ENCODE data around the gene SCUBE1. TPM values are rescaled to one million over a fixed set of nuclear protein-coding genes. Genes with fewer than 3 reads are reported as not detected.

Gene SCUBE1
- total and polyA plus RNA-seq, 3 experiments from 2014 or later, result 0.07 to 0.33 TPM; not detected in 1

DNA sequence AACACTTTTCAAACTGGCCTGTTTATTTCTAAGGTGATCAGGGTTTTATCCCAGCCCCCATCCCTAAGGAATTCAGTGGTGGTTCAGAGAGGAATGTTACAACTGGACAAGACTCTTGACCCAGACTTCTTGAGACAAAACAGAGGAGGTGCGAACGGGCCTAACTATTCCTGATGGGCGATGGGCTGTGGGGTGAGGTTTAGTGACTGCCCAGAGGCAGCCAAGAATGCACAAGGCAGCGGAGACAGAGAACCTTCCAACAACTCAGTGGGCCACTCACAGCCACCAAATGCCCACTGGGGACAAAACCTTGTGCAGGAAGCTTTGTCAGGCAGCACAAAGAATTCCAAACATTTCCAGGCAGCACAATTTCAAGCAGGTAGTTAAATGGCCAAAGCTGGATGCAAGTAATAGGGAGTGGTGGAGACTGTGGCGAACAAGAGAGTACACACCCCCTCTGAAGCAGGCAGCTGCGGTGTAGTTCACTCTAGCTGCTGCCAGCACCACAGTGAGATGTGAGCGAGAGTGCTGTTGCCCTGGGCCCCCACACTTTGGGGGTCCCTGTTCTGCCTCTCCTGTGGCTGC is 29.2 kb downstream of the SCUBE1 start:
- no peak for DNase-seq
- no peaks in the 10 kb centered on the region for H3K36me3 Mint-ChIP-seq
- no peaks in the 10 kb centered on the region for H3K9me3 ChIP-seq (ENCODE audit: low read length)
- no peak overlapping the region for H3K4me3 Mint-ChIP-seq
- H3K27ac ChIP-seq (ENCODE audit: low read depth, low read length), result no peak overlapping the region
- peaks cover 4 to 6% of the 10 kb centered on the region in 2 donors for H3K27me3 Mint-ChIP-seq
- H3K4me1 ChIP-seq (ENCODE audit: insufficient read depth, low read length), result no peaks in the 10 kb centered on the region
- H3K27me3 ChIP-seq (ENCODE audit: insufficient read depth, low read length, poor library complexity, severe bottlenecking), result no peaks in the 10 kb centered on the region
- H3K4me1 Mint-ChIP-seq, result no peaks in the 10 kb centered on the region
- no peaks in the 10 kb centered on the region for H3K36me3 ChIP-seq (ENCODE audit: insufficient read depth, low read length)
- no peaks in the 10 kb centered on the region for H3K9me3 Mint-ChIP-seq
- ChIA-PET CTCF (no interaction called here), POLR2A (no interaction called here)
- no peak overlapping the region for H3K27ac Mint-ChIP-seq
- H3K4me3 ChIP-seq (ENCODE audit: low read length), result no peak overlapping the region

DNA sequence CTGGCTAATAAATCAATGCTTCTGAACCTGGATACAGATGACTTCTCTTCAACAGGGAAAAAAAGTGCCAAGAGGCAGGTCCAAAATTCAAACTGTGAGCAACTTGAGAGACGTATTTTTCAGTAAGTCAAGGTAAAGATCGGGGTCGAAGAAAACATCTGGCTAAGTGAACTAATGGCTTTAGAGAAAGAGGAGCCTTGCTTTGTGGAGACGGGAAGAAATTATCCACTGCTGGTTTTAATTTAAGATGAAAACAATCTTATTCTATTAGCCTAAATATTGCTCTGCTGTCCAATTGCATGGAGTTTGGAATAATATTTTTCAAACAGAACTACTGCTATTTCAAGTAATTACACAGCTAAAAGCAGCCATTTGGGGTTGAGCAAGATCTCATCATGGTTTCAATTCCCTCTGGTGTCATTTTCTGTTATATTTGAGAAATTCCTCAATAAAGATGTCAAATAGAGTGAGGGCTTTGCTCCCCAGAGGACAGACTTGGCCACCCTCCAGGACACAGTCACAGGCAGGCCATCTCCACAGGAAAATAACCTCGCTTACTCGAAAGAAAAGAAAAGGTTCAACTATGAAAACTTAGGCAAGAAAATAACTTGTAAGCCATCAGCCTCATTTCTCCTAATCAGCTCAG is 29.8 kb downstream of the SCUBE1 start:
- peaks cover 4 to 6% of the 10 kb centered on the region in 2 donors for H3K27me3 Mint-ChIP-seq
- no peaks in the 10 kb centered on the region for H3K36me3 Mint-ChIP-seq
- no peaks in the 10 kb centered on the region for H3K9me3 ChIP-seq (ENCODE audit: low read length)
- H3K4me1 Mint-ChIP-seq, result no peaks in the 10 kb centered on the region
- no peaks in the 10 kb centered on the region for H3K4me1 ChIP-seq (ENCODE audit: insufficient read depth, low read length)
- no peak overlapping the region for H3K27ac ChIP-seq (ENCODE audit: low read depth, low read length)
- CTCF ChIA-PET, result no interaction called here
- H3K27me3 ChIP-seq (ENCODE audit: insufficient read depth, low read length, poor library complexity, severe bottlenecking), result no peaks in the 10 kb centered on the region
- no peak overlapping the region for H3K27ac Mint-ChIP-seq
- H3K36me3 ChIP-seq (ENCODE audit: insufficient read depth, low read length), result no peaks in the 10 kb centered on the region
- POLR2A ChIA-PET, result no interaction called here
- DNase-seq, result no peak
- no peak overlapping the region for H3K4me3 ChIP-seq (ENCODE audit: low read length)
- H3K4me3 Mint-ChIP-seq, result no peak overlapping the region
- no peaks in the 10 kb centered on the region for H3K9me3 Mint-ChIP-seq

DNA sequence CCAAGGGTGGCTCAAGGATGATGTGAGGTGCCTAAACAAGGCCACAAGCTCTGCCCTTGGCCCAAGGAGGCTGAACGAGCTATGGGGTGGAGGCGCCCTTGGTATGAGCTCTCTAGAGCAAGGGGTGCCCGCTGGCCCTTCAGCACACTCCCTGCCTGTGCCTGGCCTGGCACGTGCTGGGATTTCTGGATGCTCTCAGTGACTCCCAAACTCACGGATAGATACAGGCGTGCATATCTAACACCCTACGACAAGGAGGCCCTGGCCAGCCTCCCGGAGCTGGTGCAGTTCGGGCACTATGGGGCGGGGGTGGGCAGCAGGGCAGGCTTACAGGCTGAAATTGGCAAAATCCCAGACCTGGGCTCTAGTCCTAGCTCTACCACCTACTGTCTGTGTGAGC is 30.6 kb downstream of the SCUBE1 start:
- Histone ChIP-seq H3K27ac (ENCODE audit: low read depth, low read length) (no peak overlapping the region), H3K36me3 (ENCODE audit: insufficient read depth, low read length) (no peaks in the 10 kb centered on the region), H3K4me3 (ENCODE audit: low read length) (no peak overlapping the region), H3K9me3 (ENCODE audit: low read length) (no peaks in the 10 kb centered on the region), H3K27me3 (ENCODE audit: insufficient read depth, low read length, poor library complexity, severe bottlenecking) (no peaks in the 10 kb centered on the region), H3K4me1 (ENCODE audit: insufficient read depth, low read length) (no peaks in the 10 kb centered on the region)
- Mint-ChIP-seq H3K27ac (no peak overlapping the region), H3K4me1 (no peaks in the 10 kb centered on the region), H3K9me3 (no peaks in the 10 kb centered on the region), H3K27me3 (peaks cover 4 to 6% of the 10 kb centered on the region in 2 donors), H3K4me3 (no peak overlapping the region), H3K36me3 (no peaks in the 10 kb centered on the region)
- DNase-seq, result no peak
- POLR2A ChIA-PET, result no interaction called here
- CTCF ChIA-PET, result interaction anchor here (1.1 kb wide), 1 partner anchor 9 kb away, joined by 3 read pairs; no protein-coding TSS in a partner anchor

DNA sequence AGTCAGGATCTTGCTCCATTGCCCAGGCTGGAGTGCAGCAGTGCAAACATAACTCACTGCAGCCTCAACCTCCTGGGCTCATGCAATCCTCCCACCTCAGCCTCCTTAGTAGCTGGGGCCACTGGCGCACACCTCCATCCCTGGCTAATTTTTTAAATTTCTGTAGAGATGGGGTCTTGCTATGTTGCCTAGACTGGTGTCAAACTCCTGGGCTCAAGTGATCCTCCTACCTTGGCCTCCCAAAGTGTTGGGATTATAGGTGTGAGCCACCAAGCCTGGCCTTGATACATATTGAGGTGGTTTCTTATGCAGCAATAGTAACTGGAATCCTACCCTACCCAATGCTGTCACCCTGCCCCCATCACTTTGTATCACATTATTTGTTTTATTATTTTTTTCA is 32.4 kb downstream of the SCUBE1 start:
- H3K4me3 Mint-ChIP-seq, result no peak overlapping the region
- H3K27ac Mint-ChIP-seq, result no peak overlapping the region
- Histone ChIP-seq H3K36me3 (ENCODE audit: insufficient read depth, low read length) (no peaks in the 10 kb centered on the region), H3K4me3 (ENCODE audit: low read length) (no peak overlapping the region), H3K9me3 (ENCODE audit: low read length) (no peaks in the 10 kb centered on the region), H3K4me1 (ENCODE audit: insufficient read depth, low read length) (no peaks in the 10 kb centered on the region), H3K27me3 (ENCODE audit: insufficient read depth, low read length, poor library complexity, severe bottlenecking) (no peaks in the 10 kb centered on the region), H3K27ac (ENCODE audit: low read depth, low read length) (no peak overlapping the region)
- peaks cover 4 to 6% of the 10 kb centered on the region in 2 donors for H3K27me3 Mint-ChIP-seq
- CTCF ChIA-PET, result no interaction called here
- no peaks in the 10 kb centered on the region for H3K36me3 Mint-ChIP-seq
- no peaks in the 10 kb centered on the region for H3K9me3 Mint-ChIP-seq
- POLR2A ChIA-PET, result no interaction called here
- no peaks in the 10 kb centered on the region for H3K4me1 Mint-ChIP-seq
- no peak for DNase-seq

DNA sequence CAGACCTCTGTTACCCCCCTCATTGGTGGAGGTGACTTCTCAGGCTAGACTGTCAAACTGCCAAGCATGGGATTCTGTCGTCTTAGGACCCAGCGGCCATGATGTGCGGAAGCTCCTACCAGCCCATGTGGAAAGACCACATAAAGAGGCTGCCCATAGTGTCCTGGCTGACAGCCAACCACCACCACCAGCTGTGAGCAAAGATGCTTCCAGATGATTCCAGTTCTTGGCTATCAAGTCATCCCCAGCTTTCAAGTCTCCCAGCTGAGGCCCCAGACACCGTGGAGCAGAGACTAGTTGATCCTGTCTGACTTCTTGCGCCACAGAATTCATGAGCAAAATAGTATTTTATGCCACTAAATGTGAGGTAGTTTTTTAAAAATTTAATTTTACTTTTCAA is 32.9 kb downstream of the SCUBE1 start:
- no peaks in the 10 kb centered on the region for H3K36me3 Mint-ChIP-seq
- no peak for DNase-seq
- H3K4me3 ChIP-seq (ENCODE audit: low read length), result no peak overlapping the region
- no peaks in the 10 kb centered on the region for H3K27me3 ChIP-seq (ENCODE audit: insufficient read depth, low read length, poor library complexity, severe bottlenecking)
- ChIA-PET POLR2A (no interaction called here), CTCF (no interaction called here)
- no peaks in the 10 kb centered on the region for H3K36me3 ChIP-seq (ENCODE audit: insufficient read depth, low read length)
- H3K27ac Mint-ChIP-seq, result no peak overlapping the region
- H3K27ac ChIP-seq (ENCODE audit: low read depth, low read length), result no peak overlapping the region
- no peaks in the 10 kb centered on the region for H3K4me1 ChIP-seq (ENCODE audit: insufficient read depth, low read length)
- H3K9me3 ChIP-seq (ENCODE audit: low read length), result no peaks in the 10 kb centered on the region
- H3K27me3 Mint-ChIP-seq, result peaks cover 4 to 6% of the 10 kb centered on the region in 2 donors
- no peak overlapping the region for H3K4me3 Mint-ChIP-seq
- H3K9me3 Mint-ChIP-seq, result no peaks in the 10 kb centered on the region
- no peaks in the 10 kb centered on the region for H3K4me1 Mint-ChIP-seq

DNA sequence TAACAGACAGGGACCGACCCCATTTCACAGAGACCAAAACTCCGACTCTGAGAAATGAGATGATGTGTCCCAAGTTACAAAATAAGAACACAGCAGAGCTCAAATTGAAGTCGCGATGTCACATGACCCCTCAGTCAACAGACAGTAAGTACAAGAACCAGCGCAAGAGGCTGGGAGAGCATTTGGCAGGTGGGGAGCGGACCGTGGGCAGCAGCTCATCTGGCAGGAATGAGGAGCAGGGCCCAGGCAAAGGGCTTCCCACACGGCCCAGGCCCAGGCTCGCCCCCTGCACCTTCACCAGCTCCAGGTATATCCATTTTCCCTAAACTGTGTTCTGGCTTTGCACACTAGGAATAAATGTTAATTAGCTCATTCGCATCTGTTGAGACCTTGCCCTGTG is 34.3 kb downstream of the SCUBE1 start:
- no peaks in the 10 kb centered on the region for H3K4me1 Mint-ChIP-seq
- CTCF ChIA-PET, result interaction anchor here (1.1 kb wide), 1 partner anchor 34 kb away, joined by 3 read pairs; no protein-coding TSS in a partner anchor
- no peak overlapping the region for H3K27ac ChIP-seq (ENCODE audit: low read depth, low read length)
- H3K27ac Mint-ChIP-seq, result peak overlapping the region in 1 of 8 donors; percentile 42
- DNase-seq, result no peak
- POLR2A ChIA-PET, result no interaction called here
- H3K4me3 Mint-ChIP-seq, result no peak overlapping the region
- H3K4me3 ChIP-seq (ENCODE audit: low read length), result no peak overlapping the region
- no peaks in the 10 kb centered on the region for H3K27me3 ChIP-seq (ENCODE audit: insufficient read depth, low read length, poor library complexity, severe bottlenecking)
- H3K36me3 Mint-ChIP-seq, result no peaks in the 10 kb centered on the region
- H3K36me3 ChIP-seq (ENCODE audit: insufficient read depth, low read length), result no peaks in the 10 kb centered on the region
- no peaks in the 10 kb centered on the region for H3K9me3 Mint-ChIP-seq
- H3K9me3 ChIP-seq (ENCODE audit: low read length), result no peaks in the 10 kb centered on the region
- H3K4me1 ChIP-seq (ENCODE audit: insufficient read depth, low read length), result no peaks in the 10 kb centered on the region
- peaks cover 4% of the 10 kb centered on the region in 2 donors for H3K27me3 Mint-ChIP-seq

DNA sequence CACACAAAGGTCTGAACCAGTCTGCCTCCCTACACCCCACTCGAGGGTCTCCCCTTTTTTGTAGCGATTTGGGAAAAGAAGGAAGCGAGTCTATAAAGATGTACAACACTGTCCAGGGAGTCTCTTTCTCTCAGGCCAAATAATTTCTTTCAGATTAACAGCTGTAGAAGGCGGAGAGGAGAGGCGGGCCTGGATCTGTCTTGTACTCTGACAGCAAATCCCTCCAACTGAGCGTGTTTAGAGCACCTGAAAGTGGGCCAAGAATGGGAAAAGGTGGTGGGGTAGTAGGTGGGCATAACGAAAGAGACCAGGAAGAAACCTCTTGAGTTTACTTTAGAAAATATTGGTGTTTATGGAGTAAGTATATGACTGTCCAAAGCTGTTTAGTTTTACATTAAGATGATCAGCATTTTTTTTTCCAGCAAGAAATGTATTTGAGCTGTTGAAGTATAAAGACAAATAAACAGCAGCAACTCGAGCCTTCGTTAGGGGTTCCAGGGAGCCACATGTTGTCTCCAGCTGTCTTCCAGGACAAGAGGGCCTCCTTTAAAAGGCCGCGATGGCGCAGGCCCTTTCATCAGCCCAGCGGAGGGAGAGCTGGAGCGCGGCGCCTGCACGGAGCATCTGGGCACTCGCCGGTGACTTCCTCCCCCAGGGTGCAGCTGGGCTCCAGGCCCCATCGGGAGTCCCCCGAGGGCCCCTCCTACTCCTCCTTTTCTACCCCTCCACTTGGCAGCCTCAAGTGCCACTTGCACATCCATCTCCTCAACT is 34.9 kb downstream of the SCUBE1 start:
- Mint-ChIP-seq H3K36me3 (no peaks in the 10 kb centered on the region), H3K4me1 (no peaks in the 10 kb centered on the region), H3K27ac (no peak overlapping the region), H3K27me3 (peaks cover 3 to 4% of the 10 kb centered on the region in 2 donors), H3K4me3 (no peak overlapping the region), H3K9me3 (no peaks in the 10 kb centered on the region)
- ChIA-PET CTCF (interaction anchor here (1.1 kb wide), 1 partner anchor 34 kb away, joined by 3 read pairs; no protein-coding TSS in a partner anchor), POLR2A (interaction anchor here (0.6 kb wide), 1 partner anchor 345 kb away, joined by 4 read pairs; no protein-coding TSS in a partner anchor)
- H3K4me3 ChIP-seq (ENCODE audit: low read length), result no peak overlapping the region
- no peak overlapping the region for H3K27ac ChIP-seq (ENCODE audit: low read depth, low read length)
- no peaks in the 10 kb centered on the region for H3K36me3 ChIP-seq (ENCODE audit: insufficient read depth, low read length)
- H3K27me3 ChIP-seq (ENCODE audit: insufficient read depth, low read length, poor library complexity, severe bottlenecking), result no peaks in the 10 kb centered on the region
- H3K4me1 ChIP-seq (ENCODE audit: insufficient read depth, low read length), result no peaks in the 10 kb centered on the region
- DNase-seq, result no peak
- no peaks in the 10 kb centered on the region for H3K9me3 ChIP-seq (ENCODE audit: low read length)

DNA sequence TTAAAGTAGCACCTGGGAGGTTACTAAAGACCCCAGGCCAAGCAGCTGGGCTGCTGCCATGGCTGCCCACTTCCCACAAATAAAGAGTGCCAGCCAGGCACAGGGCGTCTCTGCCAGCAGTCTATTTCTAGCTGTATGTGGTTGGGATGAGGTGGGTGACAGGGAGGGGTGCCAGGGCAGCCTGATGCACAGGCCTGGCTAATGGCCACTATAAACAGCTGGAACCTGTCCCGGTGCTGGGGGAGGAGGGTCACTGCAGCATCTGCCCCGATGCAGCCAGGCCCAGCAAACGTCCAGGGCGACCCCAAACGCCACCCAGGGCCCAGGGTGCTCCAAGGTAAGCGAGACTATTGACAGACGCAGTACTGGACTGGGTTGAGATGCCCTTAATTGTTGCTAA is 37.4 kb downstream of the SCUBE1 start:
- POLR2A ChIA-PET, result no interaction called here
- Mint-ChIP-seq H3K27me3 (peaks cover 3 to 7% of the 10 kb centered on the region in 2 donors), H3K27ac (no peak overlapping the region), H3K4me1 (no peaks in the 10 kb centered on the region), H3K9me3 (peaks cover 0 to 3% (median 0%) of the 10 kb centered on the region in 5 donors), H3K4me3 (no peak overlapping the region), H3K36me3 (no peaks in the 10 kb centered on the region)
- CTCF ChIA-PET, result no interaction called here
- H3K27ac ChIP-seq (ENCODE audit: low read depth, low read length), result no peak overlapping the region
- no peak for DNase-seq
- H3K4me1 ChIP-seq (ENCODE audit: insufficient read depth, low read length), result no peaks in the 10 kb centered on the region
- no peaks in the 10 kb centered on the region for H3K27me3 ChIP-seq (ENCODE audit: insufficient read depth, low read length, poor library complexity, severe bottlenecking)
- H3K4me3 ChIP-seq (ENCODE audit: low read length), result no peak overlapping the region
- H3K9me3 ChIP-seq (ENCODE audit: low read length), result no peaks in the 10 kb centered on the region
- H3K36me3 ChIP-seq (ENCODE audit: insufficient read depth, low read length), result no peaks in the 10 kb centered on the region

All from CD8-positive, alpha-beta memory T cell (primary cell).